SHP77 (cell line): ENCODE data around the gene BTN3A1.
"Not testable (repeated sequence)": the region's sequence is repeated elsewhere in the genome, so short reads cannot be mapped to it uniquely, and the experiment has no call there.

ENCODE experiments used
- DNase-seq, 2 experiments: peaks; one replicate each; lab custom pipeline; 2025; lab: John Stamatoyannopoulos, UW

Gene BTN3A1

DNA sequence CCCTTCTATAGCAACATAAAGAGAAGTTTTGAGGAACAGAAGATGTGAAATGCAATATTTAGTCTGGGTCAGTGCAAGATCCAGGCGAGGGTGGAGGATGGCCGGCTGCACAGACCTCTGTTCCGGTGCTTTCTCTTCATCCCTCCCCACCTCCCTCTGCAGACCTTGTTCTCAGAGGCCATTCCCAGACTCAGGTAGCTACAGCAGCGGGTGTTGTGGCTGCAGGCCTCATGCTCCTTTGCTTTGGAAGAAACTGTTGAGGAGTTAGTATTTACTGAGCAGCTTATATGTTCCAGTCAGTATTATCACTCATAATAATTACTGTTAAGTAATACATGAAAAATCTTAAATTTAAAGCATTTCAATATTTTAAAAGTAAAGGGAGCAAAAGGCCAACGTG, 39.9 kb downstream of the BTN3A1 start:
- DNase-seq = no peak

DNA sequence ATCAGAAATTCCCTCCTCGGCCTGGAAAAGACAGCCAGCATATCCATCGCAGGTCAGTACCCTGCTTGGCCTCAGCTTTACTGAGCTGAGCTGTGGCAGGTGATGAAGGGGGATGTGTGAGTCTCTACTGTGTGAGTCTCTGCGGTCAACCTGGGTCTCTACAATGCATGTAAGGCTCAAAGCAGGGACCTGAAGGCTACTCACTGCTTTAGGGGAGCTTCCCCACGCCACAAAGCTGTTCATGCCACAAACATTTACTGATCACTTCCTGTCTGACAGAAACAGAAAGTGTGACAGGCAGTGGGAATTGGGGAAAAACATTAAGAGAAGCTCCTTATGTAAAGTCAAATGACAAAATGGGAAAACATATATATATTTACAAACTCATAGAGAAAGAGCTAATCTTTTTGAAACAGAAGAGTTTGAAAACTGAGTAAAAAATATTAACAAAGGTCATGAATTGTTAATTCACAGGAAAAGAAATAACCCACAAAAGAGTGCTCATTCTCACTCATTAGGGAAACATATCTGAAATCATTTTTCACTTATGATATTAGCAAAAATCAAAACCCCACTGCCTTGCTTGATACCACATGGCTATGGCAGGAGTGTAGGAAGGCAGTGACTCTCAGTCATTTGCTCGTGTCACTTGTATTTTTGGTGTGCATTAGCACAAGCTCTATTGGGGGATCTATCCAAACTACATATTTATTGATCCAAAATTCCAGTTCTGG, 44.0 kb downstream of the BTN3A1 start:
- DNase-seq = no peak

DNA sequence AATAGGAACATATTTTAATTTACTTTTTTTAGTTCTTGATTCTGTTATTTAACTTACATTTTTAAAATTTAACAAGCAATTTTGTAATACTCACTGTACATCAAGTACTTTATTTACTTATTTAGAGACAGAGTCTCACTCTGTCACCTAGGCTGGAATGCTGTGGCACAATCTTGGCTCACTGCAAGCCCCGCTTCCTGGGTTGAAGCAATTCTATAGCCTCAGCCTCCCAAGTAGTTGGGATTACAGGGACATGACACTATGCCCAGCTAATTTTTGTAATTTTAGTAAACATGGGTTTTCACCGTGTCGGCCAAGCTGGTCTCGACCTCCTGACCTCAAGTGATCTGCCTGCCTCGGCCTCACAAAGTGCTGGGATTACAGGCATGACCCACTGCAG, 45.2 kb downstream of the BTN3A1 start:
- DNase-seq = no peak

DNA sequence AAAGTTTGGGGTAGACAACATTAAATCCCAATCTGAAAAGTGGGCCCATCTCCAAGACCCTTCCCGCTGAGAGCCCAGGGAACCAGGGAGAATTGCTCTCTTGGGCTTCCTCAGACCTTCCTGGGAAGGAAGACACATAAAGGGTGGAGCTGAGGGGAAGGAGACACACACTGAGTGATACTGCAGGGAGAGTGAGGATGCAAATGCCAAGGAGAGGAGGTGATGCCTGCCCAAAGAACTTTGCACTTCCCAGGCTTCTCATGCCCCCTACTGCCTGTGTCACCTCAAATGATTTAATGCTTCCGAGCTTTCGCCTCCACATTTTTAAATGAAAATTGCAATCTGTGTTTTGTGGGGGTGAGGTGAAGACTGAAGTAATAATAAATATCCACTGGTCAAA, 48.2 kb downstream of the BTN3A1 start:
- no peak for DNase-seq

DNA sequence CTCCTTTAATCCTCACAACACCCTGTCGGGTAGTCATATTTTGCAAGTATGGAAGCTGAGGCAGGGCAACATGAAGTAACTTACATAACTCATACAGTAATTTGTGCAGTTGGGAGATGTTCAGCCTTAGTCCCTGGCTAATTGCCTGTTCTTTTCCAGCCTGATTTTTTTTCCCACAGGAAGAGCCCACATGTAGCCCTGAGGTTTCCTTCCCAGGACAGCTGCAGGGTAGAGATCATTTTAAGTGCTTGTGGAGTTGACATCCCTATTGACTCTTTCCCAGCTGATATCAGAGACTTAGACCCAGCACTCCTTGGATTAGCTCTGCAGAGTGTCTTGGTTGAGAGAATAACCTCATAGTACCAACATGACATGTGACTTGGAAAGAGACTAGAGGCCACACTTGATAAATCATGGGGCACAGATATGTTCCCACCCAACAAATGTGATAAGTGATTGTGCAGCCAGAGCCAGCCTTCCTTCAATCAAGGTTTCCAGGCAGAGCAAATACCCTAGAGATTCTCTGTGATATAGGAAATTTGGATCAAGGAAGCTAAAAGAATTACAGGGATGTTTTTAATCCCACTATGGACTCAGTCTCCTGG, 50.7 kb downstream of the BTN3A1 start:
- no peak for DNase-seq

DNA sequence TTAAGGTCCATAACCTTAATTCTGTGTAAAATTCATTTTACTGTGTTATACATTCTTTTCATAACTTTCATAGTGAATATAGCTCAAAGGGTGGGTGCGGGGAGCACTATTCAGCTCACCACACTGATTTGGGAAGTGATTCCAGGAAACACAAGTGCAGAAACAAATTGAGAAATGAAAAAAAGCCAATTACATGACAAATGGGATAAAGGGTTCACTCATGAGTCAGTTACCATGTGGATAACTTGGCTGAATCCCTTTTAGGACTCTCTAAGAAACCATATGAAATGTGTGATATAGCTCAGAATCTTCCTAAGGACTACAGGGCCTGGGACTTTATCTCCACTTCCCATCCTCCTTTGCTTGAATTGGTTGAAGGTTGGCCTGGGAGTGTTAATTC, 52.6 kb downstream of the BTN3A1 start:
- DNase-seq = no peak

DNA sequence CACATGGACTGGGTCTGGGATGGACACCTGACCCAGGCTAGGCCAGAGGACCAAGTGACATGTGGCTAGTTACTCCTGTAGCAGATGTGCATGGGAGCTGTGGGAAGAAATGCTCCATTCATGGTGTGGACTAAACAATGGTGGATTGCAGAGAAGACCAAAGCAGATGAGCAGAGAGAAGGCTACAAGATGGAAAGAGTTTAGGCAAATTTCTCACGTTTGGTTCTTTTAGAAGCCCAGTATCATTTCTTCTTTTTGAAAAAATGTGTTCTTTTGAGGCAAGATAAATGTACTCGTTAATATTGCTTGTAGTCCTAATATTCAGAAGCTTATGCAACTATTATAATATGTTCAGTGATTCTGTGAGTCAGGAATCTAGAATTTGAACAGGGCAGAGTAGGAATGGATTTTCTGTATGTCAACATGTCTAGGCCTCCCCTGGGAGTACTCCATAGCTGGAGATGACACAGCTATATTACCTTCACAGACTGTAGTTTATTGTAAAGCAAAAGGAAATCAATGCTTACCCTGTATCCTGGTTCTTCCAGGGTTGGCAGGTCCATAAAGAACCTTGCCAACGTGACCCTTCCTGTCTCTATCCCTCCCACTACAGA, 53.4 kb downstream of the BTN3A1 start:
- no peak for DNase-seq

DNA sequence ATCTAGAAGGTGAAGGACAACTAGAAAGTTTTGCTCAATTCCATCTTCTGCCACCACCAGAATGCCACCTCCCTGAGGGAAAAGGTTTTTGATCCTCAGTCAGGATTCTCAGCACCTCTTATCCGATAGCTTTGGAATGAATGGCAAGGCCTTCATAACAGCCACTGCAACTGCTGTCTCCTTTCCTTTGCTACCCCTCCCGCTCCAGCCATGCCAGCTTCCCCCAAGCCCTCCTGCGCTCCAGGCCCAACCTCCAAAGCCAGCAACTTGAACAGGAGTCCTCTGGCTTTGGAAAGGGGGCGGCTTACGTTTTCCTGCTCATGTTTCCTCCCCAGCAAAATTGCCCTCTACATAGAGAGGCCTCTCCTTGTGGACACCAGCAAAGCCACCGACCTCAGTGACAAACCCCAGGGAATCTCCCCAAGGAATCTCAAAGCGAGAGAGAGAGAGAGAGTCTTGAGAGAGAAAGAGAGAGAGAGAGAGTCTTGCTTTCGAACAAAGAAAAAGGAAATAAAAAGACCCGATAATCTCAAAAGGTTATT, 55.3 kb downstream of the BTN3A1 start:
- DNase-seq = no peak

DNA sequence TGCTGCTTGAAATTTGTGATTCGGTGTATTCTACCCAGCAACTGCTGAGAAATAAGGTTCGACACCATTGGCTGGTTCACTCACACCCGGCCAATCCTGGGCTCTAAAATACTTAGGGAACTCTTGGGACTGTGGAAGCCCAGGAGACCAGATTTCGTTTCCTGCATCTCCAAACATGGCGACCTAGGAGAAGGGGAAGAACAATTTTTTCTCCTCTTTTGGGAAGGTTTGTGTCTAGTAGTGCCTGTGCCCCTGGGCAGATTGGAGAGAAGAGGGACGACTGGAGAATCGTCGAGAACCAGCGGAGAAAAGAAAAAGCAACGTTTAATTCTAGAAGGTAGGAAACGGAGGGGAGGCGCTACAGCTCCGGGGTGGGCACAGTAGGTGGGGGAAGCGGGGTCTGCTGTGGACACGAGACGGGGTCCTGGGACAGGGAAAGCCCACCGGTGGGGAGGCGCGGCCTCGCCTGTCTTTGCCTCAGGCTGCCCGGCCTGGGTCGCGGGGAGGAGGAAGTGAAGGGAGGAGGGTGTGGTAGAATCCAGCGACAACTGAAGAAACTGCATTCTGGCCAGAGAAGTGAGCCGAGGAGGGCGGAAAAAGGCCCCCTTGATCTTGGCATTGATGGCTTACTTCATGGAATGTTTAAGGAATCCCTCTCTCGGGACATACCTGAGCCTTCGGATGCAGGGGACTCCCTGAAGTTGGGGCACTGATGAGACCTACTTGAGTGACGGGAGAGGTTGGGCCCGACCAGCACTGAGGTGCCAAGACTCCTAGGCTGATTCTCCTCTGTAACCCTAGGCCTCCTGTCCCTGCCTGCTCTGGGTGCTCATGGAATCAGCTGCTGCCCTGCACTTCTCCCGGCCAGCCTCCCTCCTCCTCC, 56.0 kb downstream of the BTN3A1 start, which contains the start of gene BTN2A1:
BTN2A1 (plus strand) TSS at position 150 of the 883 bp plus-strand sequence; CDS start at position 832, 682 bp downstream.
- DNase-seq = peak; percentile 91 to 92

DNA sequence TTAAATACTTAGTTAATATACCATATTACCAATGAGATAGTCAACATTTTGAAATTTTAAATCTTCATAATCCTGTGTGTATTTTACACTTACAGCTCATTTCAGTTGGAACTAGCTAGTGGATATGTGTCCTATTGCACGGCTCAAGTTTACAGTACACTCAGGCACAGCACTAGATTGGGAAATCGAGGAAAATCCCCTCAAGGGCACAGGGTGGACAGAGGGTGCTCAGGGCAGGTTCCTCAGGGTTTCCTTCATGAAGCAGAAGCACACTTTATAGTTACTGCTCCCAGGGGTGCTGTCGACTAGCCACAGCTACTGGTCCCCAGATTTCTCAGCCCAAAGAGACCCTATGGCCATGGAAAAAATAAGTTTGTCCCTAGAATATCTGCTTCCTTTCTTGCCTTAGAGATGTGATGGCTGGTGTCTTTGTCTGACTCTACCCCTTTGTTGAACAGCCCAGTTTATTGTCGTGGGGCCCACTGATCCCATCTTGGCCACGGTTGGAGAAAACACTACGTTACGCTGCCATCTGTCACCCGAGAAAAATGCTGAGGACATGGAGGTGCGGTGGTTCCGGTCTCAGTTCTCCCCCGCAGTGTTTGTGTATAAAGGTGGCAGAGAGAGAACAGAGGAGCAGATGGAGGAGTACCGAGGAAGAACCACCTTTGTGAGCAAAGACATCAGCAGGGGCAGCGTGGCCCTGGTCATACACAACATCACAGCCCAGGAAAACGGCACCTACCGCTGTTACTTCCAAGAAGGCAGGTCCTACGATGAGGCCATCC, 57.1 kb downstream of the BTN3A1 start:
- no peak for DNase-seq

DNA sequence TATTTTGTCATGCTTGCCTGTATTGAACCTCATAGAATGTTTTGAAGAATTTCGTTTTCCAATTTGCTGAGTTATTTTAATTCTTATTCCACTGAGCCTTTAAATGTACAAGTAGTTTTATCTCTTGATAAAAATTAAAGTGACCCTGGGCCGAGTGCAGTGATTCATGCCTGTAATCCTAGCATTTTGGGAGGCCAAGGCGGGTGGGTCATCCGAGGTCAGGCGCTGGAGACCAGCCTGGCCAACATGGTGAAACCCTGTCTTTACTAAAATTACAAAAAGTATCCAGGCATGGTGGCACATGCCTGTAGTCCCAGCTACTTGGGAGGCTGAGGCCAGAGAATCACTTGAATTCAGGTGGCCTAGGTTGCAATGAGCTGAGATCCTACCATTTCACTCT, 59.3 kb downstream of the BTN3A1 start:
- not testable (repeated sequence) for DNase-seq

DNA sequence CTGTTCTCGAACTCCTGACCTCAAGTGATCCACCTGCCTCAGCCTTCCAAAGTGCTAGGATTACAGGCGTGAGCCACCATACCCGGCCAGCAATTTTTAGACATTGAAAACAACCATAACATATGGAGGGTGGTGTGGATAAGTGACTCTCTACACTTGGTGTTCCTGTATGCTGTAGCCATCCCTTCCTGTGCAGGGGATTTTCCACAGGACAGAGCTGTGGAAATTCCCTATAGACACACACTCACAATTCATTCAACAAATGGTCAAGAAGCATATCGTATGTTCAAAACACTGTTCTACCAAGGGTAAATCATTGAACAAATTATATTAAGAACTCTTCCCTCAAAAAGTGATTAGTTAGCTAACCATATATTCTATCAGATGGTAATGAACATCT, 61.9 kb downstream of the BTN3A1 start:
- DNase-seq = no peak

DNA sequence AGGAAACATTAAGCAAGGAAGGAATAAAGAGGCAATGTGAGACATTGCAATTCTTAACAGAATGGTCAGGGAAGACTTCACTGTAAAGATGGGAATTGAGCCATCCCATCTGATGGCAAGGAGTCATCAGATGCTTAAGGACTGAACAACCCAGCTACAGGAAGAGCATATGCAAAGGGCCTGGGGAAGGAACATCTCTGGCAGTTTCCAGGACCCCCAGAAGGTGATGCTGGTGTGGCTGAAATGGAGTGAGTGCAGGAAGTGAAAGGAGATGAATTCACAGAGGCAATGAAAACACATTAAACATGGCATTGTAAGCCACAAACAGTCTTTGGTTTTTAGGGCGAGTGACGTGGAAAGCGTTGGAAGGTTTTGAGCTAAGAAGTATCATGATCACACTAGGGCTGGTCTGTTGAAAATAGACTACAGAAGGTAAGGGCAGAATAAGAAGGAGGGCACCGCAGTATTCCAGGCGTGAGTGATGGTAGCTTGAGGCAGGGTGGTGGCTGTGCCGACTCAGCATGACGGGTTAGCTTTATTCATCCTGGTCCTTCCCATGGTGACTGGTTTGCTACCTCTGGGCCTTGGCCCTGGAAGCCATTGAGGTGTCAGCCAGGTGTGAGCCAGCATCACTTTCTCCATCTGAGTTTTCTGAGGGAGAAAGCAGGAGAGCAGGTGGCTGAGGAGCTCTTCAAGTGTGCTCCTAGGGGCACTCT, 62.5 kb downstream of the BTN3A1 start:
- no peak for DNase-seq
